Measurements from ENCODE around the gene MIA3.

Gene MIA3

DNA sequence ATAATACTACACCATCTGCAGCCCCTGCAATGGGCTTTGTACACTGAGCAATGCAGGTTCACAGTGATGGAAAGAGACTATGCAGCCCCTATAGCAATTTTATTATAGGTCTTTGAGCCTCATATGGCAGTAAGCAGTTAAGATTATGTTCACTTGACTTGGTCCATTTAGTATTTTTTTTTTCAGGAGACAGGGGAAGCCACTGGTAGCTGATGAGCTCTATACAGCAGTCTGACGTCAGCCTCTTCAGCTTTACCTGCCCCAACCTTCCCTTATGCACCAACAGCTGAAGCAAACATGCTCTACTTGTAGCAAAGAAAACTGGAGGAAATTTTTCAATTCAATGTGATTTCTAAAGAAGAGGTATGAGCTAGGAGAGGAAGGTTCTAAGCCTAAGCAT lies 62.2 kb downstream of the MIA3 start:
- no peak for DNase-seq

DNA sequence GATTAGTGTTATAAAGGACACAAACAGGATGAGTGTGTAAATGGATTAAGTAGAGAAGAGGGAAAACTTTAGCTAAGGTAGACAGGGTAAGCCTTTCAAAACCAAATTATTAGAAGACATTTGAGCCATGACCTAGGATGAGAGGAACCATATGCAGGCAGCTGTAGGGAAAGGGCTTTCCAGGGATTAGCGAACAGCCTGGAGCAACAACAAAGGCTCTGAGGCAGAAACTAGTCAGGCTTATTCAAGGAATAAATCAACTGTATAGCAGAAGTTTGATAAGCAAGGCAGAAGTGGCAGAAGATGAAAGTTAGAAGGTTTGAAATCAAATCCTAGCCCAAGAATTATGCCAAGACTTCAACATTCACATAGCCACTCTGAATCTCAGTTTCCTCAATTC lies 73.1 kb downstream of the MIA3 start:
- no peak for DNase-seq

DNA sequence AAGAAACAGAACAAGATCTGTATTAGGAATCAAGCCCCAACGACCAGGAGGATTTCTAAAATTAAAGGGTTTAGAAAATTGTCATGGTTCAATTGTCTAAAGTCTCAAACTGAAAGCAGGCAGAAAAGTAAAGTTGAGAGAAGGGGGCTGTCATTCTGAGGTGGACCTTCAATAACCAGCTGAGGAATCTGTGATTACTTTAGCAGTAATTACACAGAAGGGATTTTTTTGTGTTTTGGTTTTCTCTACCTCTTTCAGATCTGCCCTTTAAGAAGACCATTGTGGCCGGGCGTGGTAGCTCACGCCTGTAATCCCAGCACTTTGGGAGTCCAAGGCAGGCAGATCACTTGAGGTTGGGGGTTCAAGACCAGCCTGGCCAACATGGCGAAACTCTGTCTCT lies 77.0 kb downstream of the MIA3 start:
- no peak for DNase-seq

DNA sequence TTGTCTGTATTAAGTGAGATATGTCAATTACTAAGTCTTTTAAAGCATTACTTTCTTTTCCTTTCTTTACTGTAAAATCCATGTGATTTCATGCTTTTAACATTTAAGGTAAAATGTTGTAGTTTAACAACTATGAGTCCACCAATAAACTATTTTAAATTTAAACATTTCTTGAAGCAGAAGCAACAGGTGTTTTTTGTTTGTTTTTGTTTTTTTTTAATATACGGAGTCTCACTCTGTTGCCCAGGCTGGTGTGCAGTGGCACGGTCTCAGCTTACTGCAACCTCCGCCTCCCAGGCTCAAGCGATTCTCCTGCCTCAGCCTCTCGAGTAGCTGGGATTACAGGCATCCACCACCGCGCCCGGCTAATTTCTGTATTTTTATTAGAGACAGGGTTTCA lies 78.8 kb downstream of the MIA3 start:
- DNase-seq, result no peak

DNA sequence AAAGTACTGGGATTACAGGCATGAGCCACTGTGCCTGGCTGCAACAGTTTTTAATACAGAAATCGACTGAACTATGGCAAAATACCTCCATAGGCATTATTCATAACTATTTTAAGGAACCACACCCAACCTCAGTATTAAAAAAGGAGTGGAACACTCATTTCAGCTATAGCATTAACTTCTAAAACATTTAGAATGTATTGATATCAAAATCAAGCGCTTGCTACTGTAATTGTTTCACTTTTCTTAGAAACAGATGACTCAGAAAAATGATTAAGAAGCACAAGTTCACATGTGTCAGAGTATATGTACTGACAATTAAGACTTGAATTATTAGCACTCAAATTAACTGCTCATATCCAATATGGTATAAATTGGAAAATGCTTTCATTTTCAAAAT lies 79.3 kb downstream of the MIA3 start:
- no peak for DNase-seq

DNA sequence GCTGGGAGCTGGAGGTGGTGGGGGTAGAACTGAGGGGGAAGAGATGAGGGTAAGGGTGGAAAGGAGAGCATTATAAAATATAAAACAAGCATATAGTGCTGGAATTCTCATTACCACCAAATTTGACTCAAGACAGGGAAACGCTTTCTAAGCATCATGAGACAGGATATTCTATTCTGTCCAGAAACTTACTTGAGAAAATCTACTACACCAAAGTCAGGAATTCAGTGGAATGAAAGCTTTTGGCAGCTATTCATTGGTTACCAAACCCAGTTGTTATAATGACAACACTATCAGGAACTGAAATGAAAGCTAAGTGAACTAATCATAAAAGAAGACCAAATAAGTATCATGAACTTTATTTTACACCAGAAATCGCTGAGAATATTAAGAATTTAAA lies 79.9 kb downstream of the MIA3 start:
- no peak for DNase-seq

DNA sequence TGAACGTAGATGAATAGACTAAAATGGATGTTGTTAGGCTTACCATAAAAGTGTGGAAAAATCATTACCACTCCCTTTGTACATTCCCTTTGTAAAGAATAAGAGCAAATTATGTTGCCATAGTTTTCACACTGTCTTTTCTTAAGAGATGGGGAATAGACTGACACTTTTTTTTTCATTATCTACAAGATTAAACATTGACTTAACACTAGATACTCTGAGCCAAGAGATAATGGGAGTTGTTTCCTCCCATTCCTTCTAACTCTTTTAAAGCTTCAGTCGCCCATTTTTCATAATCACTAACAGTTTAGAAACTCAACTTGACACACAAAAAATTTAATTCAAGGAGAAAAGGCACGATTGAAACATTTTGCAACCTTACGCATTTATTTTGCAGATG lies 84.3 kb downstream of the MIA3 start:
- DNase-seq, result no peak

DNA sequence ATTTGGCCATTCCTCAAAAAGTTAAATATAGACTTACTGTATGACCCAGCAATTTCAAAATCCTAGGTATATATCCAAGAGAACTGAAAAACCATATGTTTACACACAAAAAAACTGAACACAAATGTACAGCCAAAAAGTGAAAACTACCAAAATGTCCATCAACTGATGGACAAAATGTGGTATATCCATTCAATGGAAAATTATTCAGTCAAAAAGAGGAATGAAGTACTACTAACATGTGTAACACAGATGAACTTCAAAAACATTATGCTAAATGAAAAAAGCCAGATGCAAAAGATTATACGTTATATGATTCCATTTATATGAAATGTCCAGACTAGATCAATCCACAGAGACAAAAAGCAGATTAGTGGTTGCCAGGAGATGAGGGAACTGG lies 86.4 kb downstream of the MIA3 start:
- no peak for DNase-seq

DNA sequence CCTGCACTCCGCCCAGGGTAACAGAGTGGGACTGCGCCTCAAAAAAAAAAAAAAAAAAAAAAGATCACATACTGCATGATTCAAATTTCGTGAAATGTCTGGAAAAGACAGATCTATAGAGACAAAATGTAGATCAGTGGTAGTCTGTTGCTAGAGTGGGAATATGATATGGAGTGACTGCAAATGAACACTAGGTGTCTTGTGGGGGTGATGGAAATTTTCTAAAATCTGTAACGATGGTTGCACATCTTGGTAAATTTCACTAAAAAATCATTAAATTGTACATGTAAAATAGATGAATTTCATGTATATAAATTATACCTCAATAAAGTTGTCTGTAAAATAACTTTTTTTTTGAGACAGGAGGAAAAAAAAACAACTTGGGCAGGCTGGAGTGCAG lies 88.9 kb downstream of the MIA3 start:
- DNase-seq, result no peak

DNA sequence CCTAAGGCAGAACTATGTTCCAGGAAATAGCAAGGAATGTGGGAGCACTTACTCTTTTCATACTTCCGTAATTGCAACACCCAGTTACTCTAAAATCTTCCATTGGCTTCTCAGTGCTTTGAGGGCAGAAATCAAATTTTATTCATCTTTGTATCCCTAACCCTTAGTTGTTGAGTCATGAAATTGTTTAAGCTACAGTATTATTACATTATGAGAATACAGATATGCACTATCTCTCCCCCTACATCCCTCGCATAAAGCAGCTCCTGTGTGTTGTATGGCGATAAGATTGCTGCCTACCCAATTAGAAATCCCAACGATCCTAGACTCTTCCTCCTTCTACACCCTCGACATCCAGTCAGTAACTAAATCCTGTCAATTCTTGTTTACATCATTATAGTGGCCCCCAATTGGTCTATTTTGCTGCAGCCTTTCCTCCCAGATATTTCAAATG lies 91.8 kb downstream of the MIA3 start:
- DNase-seq, result no peak

DNA sequence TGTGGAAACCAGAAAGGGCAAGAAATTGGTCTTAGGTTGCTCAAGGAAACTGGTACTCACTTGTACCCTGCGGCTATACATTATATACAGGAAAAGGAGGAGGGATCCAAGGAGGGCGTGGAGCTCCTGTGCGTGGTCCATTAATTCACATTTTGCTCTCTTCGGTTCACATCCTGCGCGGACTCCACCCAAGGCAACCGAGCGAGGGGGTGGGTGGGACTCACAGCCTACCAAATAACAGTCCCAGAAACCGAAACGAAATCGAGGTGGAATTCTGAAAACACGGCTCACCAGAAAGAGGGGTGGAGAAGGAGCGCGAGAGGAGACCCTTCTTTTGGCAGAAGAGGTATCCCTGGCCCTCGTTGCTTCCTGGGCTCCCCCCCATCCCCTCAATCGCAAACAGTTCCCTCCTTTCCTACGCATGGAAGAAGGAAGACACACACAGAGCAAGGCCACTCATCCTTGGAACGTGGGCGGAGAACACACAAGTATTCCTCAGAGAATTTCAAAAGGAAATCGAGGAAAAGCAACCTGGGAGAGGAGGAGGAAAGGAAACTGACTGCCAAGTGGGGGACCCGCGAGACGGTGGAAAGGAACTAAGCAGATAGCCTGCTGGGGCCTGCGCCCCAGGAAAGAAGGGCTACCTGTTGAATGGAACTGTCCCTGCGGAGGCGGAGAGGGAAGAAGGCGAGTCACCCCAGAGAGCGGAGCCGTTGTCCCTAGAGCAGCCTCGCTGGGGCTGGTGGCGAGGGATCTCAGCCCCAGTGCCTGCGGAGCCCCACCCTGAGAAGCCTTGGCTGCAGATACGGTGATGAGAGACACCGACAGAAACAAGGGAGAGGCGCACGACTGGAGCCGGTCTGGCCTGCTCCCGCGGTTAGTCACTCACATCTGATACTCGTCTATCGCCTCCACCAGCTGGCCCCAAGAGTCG lies 93.7 kb downstream of the MIA3 start:
- peak; percentile 44 to 65 for DNase-seq

DNA sequence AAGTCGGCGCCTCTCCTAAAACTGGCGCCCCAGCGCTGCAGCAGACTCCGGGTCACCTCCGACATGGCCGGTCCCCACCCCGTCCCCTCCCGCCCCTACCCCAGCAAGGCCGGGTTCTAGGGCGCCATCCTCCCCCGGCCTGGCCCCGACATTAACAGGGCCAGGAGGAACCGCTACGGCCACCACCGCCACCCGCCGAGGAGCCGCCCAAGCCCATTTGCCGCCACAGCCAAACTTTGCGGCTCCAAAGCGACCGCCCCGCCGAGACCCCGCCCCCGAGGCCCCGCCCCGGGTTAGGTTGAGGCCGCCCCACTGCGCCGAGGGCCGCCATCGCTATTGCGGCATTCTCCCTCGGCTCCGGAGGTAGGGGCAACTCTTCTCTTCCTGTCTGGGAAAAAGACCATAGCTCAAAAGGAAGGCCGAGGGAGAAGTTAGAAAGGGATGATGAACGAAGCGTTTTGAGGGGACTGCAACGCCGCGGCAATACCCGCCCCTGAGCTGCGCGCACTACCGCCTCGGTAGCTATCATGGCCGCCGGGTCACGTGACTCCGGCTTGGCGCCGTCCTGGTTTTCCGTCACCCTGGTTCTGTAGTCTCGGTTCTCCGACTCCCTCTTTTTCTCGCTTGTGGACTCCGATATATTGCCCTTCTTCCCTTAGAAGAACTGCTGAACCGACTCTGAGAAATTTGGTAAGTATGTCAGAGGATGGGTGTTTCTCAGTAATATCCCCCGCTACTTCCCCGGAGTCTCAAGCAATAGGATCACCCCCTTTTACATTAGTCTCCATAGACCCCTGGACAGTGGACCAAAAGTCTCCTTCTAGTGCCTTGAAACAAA lies 94.6 kb downstream of the MIA3 start, which contains the start of the genes AIDA and BROX:
TSS of gene AIDA (minus strand) at position 239 of the 838 bp plus-strand sequence. CDS start at position 65, 174 bp downstream.
TSS of gene BROX (plus strand) at position 312 of the 838 bp plus-strand sequence. CDS start 3,136 bp downstream, outside the sequence.
- peak; percentile 90 to 98 for DNase-seq

DNA sequence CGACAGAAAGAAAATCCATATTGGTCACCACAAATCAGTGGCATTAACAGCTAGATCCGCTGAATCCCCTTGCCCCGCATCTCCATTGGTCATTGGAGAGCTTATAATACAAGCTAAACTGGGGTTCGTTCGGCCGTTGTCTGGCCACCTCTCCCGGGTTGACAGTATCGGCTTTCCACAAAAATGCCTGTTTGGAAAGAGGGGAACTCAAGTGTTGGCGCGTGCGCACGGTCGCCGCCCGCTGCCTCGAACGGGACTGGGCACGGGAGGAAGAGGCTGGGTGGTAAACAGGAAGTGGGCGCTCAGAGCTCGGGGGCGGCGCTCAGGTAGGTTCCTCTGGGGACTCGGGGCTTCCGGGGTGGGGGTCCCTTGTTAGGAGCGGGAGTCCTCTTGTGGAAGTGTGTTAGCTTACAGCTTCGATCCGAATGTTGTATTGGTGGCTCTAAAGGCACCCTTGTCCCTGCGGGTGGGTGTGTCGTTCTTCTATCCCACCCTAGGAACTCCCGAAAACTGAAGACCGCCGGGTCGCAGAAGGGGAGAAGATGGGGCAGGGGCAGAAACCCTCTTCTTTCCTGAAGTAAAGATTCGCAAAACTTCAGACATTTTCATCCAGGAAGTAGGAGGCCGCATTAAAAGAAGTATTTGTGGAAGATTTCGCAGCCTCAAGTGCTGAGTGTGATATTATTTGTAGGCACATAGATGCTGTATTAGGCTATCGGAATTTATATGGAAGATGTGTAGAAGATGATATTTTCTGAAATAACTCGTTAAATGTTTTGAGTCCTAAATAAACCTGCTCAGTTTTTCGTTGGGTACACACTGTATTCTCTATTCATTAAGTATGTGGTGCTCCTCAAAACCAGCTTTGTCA lies 95.4 kb downstream of the MIA3 start:
- peak; percentile 82 to 87 for DNase-seq

DNA sequence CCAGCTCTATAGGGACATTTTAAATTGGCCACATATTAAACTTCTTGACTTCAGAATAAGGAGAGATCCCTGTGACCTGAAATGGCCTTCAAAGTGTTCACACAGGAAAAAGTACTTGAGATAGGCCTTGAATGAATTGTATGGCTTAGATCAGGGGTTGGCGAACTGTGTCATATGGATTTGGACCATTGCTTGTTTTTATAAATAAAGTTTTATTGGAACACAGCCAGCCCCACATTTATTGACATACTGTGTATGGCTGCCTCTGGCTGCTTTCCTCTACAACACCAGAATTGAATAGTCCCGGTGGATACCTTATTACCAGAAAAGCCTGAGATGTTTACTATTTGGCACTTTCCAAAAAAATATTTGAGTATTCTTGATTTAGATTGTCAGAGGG lies 98.5 kb downstream of the MIA3 start:
- DNase-seq, result no peak
